Aorta (tissue), 5 donors: ENCODE measurements around the gene CTTNBP2. TPM values are rescaled to one million over a fixed set of nuclear protein-coding genes. Genes with fewer than 3 reads are reported as not detected.

ENCODE experiments used
- ATAC-seq: fragments of 200-7000 bp; cut with Tn5 transposase; one replicate; pipeline ENCODE4 v1.9.1; 2022; ENCODE audit warnings: moderate library complexity; ENCODE audit not compliant: low FRiP score
- DNase-seq, 2 donors: peaks; one replicate each; pipeline ENCODE4 v3.0.0-alpha.2; 2020
- H3K27ac ChIP-seq, 2 donors: one replicate each; pipeline ENCODE4 v1.5.1; 2013; ENCODE audit warnings: low read length in 2 of 2, mild to moderate bottlenecking in 2 of 2, moderate library complexity in 2 of 2, control low read depth in 1 of 2, inconsistent platforms in 1 of 2, low read depth in 1 of 2
- H3K27me3 ChIP-seq, 2 donors: one replicate each; pipeline ENCODE4 v1.6.1; 2013; ENCODE audit warnings: control low read depth in 1 of 2, low read length in 1 of 2, mild to moderate bottlenecking in 1 of 2, moderate library complexity in 1 of 2; ENCODE audit not compliant: insufficient read depth in 2 of 2, control insufficient read depth in 1 of 2
- H3K36me3 ChIP-seq, 2 donors: one replicate each; pipeline ENCODE4 v1.6.1; 2013; ENCODE audit warnings: control low read depth in 1 of 2, low read length in 1 of 2, mild to moderate bottlenecking in 1 of 2; ENCODE audit not compliant: insufficient read depth in 2 of 2, control insufficient read depth in 1 of 2
- H3K4me1 ChIP-seq, 2 donors: one replicate each; pipeline ENCODE4 v1.6.1; 2013; ENCODE audit warnings: low read length in 2 of 2, control low read depth in 1 of 2, mild to moderate bottlenecking in 1 of 2, moderate library complexity in 1 of 2; ENCODE audit not compliant: insufficient read depth in 2 of 2, control insufficient read depth in 1 of 2
- H3K4me3 ChIP-seq, 2 donors: one replicate each; pipeline ENCODE4 v1.5.1; 2013; ENCODE audit warnings: low read length in 2 of 2, control low read depth in 1 of 2, mild to moderate bottlenecking in 1 of 2
- H3K9me3 ChIP-seq: one replicate; pipeline ENCODE4 v1.6.1; 2013; ENCODE audit warnings: mild to moderate bottlenecking, low read length; ENCODE audit not compliant: control insufficient read depth
- WGBS, 2 donors: extraction: QIAGEN DNeasy Blood & Tissue Kit; methylation state at CpG; one replicate each; pipeline ENCODE4 v1.1.7; 2013; 5-methylcytosine and 5-hydroxymethylcytosine counted together
- intact Hi-C, 2 donors: fragments of 100-400 bp; cut with DNase I; formaldehyde crosslinking; loops; one replicate each; pipeline versions ENCODE4 v1.14.2 to v1.15.0; 2022
- polyA plus RNA-seq, 2 donors: library from polyadenylated mRNA; stranded (reverse); fragments of 200-250 nt; gene quantifications; one replicate each; pipeline ENCODE4 v1.2.3, GENCODE V29; 2013
- total RNA-seq, 2 donors: library from RNA; stranded (reverse); fragmentation: NEBNext Ultra II Directional; extraction: Animal tissue kit (Norgen Biotek cat#: 25700); gene quantifications; one replicate each; pipeline ENCODE4 v1.2.1, GENCODE V29; 2021
- donor health status: healthy with polysubstance abuse.
- donor health status: Bipolar disorder and iron deficiency.
- donor health status: DM: no; HTN: no; CAD: no.
- donor health status: DM: no; HTN: no; CAD: no.
- donor health status: DM: yes; HTN: yes; CAD: no.

The CTTNBP2 gene
- total and polyA plus RNA-seq, 4 donors = 1.2 to 29.6 (median 8.6) TPM

DNA sequence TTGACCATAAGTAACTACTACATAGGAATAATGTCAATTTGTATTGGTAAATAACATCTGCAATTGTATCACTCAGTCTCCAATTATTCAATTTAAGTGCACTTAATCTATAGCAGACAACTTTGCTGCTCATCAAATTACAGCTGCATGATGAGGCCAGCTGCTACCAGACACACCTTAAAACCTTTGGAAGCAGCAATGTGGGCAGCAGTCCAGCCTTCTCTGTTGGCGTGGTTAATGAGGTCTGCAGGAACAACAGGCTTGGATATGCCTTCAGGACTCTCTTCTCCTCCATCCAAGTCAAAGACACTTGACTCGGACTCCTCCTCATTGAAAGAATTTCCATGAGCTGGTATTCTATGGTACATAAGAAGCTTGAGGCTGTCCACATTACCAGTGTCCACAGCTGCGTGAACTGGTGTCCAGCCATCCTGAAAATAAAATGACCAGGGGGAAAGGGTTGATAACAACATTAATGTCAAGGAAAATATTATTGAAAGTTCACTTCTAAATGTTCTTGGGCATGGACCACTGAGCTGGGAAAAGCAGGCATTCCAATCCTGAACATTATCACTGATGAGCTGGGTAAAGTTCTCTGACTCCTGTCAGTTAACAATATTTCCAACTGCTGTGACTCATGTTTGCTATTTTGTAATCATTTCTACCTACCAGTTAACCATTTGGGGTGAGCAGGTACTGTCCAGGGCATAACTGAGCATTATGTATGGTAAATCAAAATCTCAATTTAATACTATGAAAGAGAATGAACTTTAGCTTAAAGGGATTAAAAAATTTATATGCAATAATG lies 95.7 kb downstream of the CTTNBP2 start:
- WGBS, 2 donors = 90 to 91% methylated on average over 3 of the region's 3 CpGs
- no peak overlapping the region for H3K27ac ChIP-seq
- peaks cover 2% of the 10 kb centered on the region in 2 donors for H3K36me3 ChIP-seq
- H3K4me3 ChIP-seq = no peak overlapping the region
- no peaks in the 10 kb centered on the region for H3K27me3 ChIP-seq
- H3K9me3 ChIP-seq = no peaks in the 10 kb centered on the region
- intact Hi-C loops = no loop called here
- DNase-seq = no peak
- ATAC-seq = no peak
- H3K4me1 ChIP-seq = no peaks in the 10 kb centered on the region

DNA sequence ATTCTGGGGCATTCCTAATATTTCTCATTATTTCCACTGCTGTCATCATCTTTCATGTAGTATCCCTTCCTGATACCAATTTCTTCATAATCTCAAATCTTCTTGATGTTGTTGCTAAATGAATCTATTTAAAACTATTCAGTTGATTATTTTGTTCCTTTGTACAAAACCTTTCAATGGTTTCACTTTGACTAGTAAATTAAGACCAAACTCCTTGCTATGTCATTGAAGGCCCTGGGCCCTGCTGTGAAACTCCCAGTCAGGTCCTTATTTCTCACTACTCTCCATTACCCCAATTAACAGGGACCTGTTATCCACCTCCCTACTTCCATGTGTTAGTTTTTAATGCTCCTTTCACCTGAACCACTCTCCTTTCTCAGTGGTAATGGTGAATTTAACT lies 97.0 kb downstream of the CTTNBP2 start:
- no peak overlapping the region for H3K4me3 ChIP-seq
- H3K4me1 ChIP-seq = no peaks in the 10 kb centered on the region
- H3K9me3 ChIP-seq = no peaks in the 10 kb centered on the region
- ATAC-seq (no peak), DNase-seq (no peak)
- no peaks in the 10 kb centered on the region for H3K27me3 ChIP-seq
- intact Hi-C loops = no loop called here
- peaks cover 2% of the 10 kb centered on the region in 2 donors for H3K36me3 ChIP-seq
- H3K27ac ChIP-seq = peak overlapping the region in 1 of 2 donors; percentile 22

DNA sequence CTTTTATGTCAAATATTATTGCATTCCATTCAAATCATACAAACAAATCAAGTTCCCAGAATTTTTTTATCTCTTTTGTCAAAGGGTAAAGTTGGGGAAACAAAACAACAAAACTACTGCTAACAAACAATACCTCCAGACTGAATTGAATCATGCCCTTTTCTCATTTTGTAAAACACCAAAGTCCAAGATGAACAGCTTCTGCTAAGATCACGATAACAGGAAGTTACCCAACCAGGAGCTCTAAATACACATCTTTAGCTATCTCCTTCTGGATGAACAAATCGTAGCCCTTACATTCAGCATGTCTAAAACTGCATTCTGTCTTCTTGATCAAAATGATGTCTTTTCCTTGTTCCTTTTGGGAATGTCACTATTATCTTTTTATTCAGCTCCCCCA lies 97.4 kb downstream of the CTTNBP2 start:
- peaks cover 2% of the 10 kb centered on the region in 2 donors for H3K36me3 ChIP-seq
- no peak overlapping the region for H3K4me3 ChIP-seq
- H3K27me3 ChIP-seq = no peaks in the 10 kb centered on the region
- DNase-seq = no peak
- no peak for ATAC-seq
- no peaks in the 10 kb centered on the region for H3K4me1 ChIP-seq
- no peaks in the 10 kb centered on the region for H3K9me3 ChIP-seq
- WGBS, 2 donors = 85 to 88% methylated on average over 2 of the region's 2 CpGs
- H3K27ac ChIP-seq = no peak overlapping the region
- intact Hi-C loops = no loop called here

DNA sequence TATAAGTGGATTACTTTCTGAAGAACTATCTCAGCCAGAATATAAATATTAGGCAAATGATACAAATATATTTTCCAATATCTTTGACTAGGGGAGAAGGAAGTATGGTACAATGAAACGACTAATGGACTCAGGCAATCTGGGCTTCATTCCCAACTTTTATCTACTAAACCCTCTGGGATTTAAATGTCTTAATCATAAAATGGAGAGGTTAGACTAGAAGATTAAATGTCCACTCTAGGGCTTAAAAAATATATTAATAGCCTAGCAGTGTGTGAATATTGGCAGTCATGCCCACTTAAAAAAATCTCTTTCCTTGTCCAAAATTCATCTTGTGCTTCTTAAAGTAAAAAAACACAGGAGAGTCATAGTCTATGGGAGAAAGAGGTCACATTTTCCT lies 98.3 kb downstream of the CTTNBP2 start:
- WGBS, 2 donors = 3 to 5% methylated on average over 1 of the region's 1 CpG
- no peak overlapping the region for H3K4me3 ChIP-seq
- H3K9me3 ChIP-seq = no peaks in the 10 kb centered on the region
- H3K27me3 ChIP-seq = no peaks in the 10 kb centered on the region
- H3K36me3 ChIP-seq = peaks cover 2% of the 10 kb centered on the region in 2 donors
- ATAC-seq (no peak), DNase-seq (no peak)
- no peaks in the 10 kb centered on the region for H3K4me1 ChIP-seq
- H3K27ac ChIP-seq = no peak overlapping the region
- intact Hi-C loops = no loop called here

DNA sequence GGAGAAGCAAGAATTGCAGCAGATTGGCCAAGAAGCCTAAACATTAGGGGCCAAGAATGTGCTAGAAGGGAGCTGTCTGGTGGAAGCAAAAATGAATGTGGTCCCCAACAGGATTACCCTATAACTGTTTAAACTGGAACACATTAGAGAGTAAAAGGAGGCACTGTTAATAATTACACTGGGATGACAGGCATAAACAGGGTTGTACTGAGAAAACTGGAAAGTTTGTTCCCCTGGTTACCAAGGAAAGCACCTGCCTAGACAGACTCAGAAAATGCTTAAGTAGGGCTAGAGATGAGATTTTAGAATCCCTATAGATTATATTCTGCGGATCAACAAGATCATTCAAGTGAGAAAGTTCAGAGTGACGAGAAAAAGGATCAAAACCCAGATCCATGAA lies 100.8 kb downstream of the CTTNBP2 start:
- 96 to 98% methylated on average over 2 of the region's 2 CpGs for WGBS, 2 donors
- Histone ChIP-seq H3K36me3 (peaks cover 0 to 2% of the 10 kb centered on the region in 2 donors), H3K9me3 (no peaks in the 10 kb centered on the region), H3K4me1 (no peaks in the 10 kb centered on the region), H3K27me3 (no peaks in the 10 kb centered on the region), H3K27ac (no peak overlapping the region), H3K4me3 (no peak overlapping the region)
- intact Hi-C loops = no loop called here
- DNase-seq = no peak
- no peak for ATAC-seq

DNA sequence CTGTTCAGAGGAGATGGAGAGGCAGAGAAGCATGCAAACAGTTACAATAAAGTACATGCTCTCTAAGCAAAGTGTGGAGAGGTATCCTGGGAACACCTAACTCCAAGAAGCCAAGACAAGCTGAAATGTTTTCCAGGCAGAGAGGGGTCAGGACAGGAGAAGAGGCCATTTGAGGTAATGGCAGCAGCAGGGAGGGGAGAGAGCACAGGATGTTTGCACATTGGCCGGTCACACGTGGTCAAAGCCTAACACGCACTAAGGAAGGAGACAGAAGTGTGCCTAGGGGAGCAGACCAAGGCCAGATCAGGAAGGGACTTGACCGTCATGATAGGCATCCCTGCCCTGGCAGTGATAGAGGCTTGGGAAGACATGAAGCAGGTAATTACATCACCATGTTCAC lies 101.5 kb downstream of the CTTNBP2 start:
- H3K27ac ChIP-seq = no peak overlapping the region
- no peak for ATAC-seq
- DNase-seq = no peak
- no peaks in the 10 kb centered on the region for H3K36me3 ChIP-seq
- WGBS, 2 donors = 73 to 75% methylated on average over 4 of the region's 4 CpGs
- no peaks in the 10 kb centered on the region for H3K9me3 ChIP-seq
- no peaks in the 10 kb centered on the region for H3K4me1 ChIP-seq
- intact Hi-C loops = no loop called here
- H3K4me3 ChIP-seq = no peak overlapping the region
- no peaks in the 10 kb centered on the region for H3K27me3 ChIP-seq

DNA sequence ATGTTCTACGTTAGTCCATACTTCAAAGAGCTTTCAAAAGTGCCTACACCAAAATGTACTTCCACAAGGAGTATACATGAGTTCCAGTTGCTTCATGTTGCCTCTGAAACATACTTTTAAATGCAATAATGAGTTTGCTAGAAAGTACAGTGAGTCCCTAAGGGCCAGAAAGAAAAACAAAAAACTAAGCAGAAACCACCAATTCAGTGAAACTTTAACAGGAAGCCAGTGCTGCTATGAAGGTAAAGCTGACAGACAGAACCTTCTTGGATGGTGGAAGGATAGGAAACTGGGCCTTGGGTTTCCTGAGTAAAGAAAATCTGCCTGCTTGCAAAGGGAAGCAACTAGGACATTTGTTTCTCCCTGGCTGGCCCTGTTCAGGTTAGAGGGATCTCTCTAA lies 104.2 kb downstream of the CTTNBP2 start:
- Histone ChIP-seq H3K36me3 (no peaks in the 10 kb centered on the region), H3K4me1 (no peaks in the 10 kb centered on the region), H3K9me3 (no peaks in the 10 kb centered on the region), H3K4me3 (no peak overlapping the region), H3K27me3 (no peaks in the 10 kb centered on the region), H3K27ac (no peak overlapping the region)
- ATAC-seq = no peak
- WGBS, 2 donors = 96 to 97% methylated on average over 1 of the region's 1 CpG
- no peak for DNase-seq
- intact Hi-C loops = no loop called here

DNA sequence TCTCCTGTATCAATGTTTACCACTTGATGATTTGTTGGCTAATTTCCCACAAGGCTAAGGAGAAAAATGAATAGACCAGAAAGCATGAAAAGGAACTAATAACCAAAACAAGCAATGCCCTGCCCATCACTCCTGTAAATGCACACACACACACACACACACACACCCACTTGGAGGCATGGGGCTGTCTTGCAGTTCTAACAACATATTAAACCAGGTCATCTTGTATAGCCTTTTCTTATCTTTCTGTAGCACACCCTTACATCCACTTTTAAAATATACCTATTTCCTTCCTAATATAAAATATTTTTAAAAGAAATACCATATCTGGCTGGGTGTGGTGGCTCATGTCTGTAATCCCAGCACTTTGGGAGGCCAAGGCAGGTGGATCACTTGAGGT lies 105.3 kb downstream of the CTTNBP2 start:
- Histone ChIP-seq H3K27ac (no peak overlapping the region), H3K4me1 (no peaks in the 10 kb centered on the region), H3K4me3 (no peak overlapping the region), H3K27me3 (no peaks in the 10 kb centered on the region), H3K36me3 (no peaks in the 10 kb centered on the region), H3K9me3 (no peaks in the 10 kb centered on the region)
- intact Hi-C loops = no loop called here
- no peak for ATAC-seq
- DNase-seq = no peak

DNA sequence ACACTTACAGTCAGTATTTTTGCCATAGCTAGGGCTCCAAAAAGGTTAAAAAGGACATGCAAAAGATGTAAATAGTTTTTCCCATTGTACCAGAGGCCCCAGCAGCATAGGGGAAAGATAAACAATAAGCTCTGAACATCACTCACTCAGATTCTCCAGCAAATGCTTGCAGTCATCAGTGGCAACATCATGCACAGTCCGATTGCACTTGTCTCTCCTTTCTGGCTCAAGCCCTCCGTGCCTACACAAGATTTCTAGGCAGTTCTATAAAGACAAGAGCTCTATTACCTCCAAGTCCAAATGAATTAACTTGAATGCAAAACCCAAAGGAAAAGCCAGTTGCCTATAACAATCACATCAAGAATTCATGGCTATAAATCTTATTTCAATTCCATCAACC lies 106.3 kb downstream of the CTTNBP2 start:
- no peak overlapping the region for H3K4me3 ChIP-seq
- no peaks in the 10 kb centered on the region for H3K36me3 ChIP-seq
- intact Hi-C loops = no loop called here
- no peaks in the 10 kb centered on the region for H3K4me1 ChIP-seq
- no peak overlapping the region for H3K27ac ChIP-seq
- 61 to 78% methylated on average over 2 of the region's 2 CpGs for WGBS, 2 donors
- no peaks in the 10 kb centered on the region for H3K9me3 ChIP-seq
- DNase-seq (no peak), ATAC-seq (no peak)
- H3K27me3 ChIP-seq = no peaks in the 10 kb centered on the region
